ENCODE measurements around the gene PEX26. TPM values are rescaled to one million over a fixed set of nuclear protein-coding genes. Genes with fewer than 3 reads are reported as not detected.

Gene PEX26
- total and polyA plus RNA-seq, 2 donors (not counting 3 experiments of a cell fraction or from before 2014, with no cell fraction given), result 25.6 to 44.4 TPM

DNA sequence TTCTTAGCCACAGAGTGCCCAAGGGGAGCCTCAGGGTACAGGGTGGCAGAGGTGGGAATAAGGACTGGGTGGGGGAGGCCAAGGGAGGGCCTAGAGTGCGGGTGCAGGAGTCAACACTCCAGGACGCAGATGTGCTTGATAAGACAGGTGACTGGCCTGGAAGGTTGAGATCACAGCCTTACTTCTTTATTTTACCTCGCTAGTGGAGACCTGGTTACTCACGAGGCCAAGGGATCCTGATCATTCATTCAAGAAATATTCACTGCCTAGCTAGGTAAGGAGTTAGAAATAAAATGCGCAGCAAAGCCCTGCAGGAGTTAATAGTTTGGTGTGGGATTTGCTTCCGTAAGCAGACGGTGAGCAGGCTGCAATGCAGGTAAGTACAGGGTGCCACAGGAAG lies 13.2 kb upstream of the PEX26 start:
- intact Hi-C loops (cut with micrococcal nuclease), result no loop called here
- DNase-seq (ENCODE audit: low read depth, low spot score) (no peak), FAIRE-seq (no peak)
- Histone ChIP-seq H2AFZ (ENCODE audit: low read depth, low read length) (no peak overlapping the region), H3K27me3 (ENCODE audit: control insufficient read depth in 2 of 2, insufficient read depth in 2 of 2, low read length in 2 of 2) (peaks cover 17 to 24% of the 10 kb centered on the region in 2 experiments), H3K9ac (replicated peaks; ENCODE audit: extremely low read depth, insufficient read depth, low read length) (no peak overlapping the region), H3K4me2 (ENCODE audit: insufficient read depth, low read length) (no peak overlapping the region), H3K4me3 (replicated peaks in 1 of 3; ENCODE audit: insufficient read depth in 1 of 3, low read depth in 1 of 3, low read length in 3 of 3) (no peak overlapping the region), H3K9me1 (replicated peaks; ENCODE audit: control insufficient read depth, extremely low read depth, insufficient read depth, low read length) (no peaks in the 10 kb centered on the region), H3K9me3 (replicated peaks; ENCODE audit: control insufficient read depth, insufficient read depth, low read length) (no peaks in the 10 kb centered on the region), H3K27ac (ENCODE audit: insufficient read depth, low read depth, low read length) (no peak overlapping the region), H3K79me2 (ENCODE audit: control insufficient read depth, insufficient read depth, low read length) (no peaks in the 10 kb centered on the region), H3K36me3 (ENCODE audit: control insufficient read depth in 2 of 2, extremely low read depth in 1 of 2, insufficient read depth in 2 of 2, low read length in 2 of 2) (no peaks in the 10 kb centered on the region), H3K4me1 (ENCODE audit: control insufficient read depth, extremely low read depth, insufficient read depth, low read length) (no peaks in the 10 kb centered on the region), H4K20me1 (replicated peaks; ENCODE audit: control insufficient read depth, extremely low read depth, insufficient read depth, low read length) (no peaks in the 10 kb centered on the region)
- no TSS peak for BruUV-seq (replicated peaks)
- TF ChIP-seq GATA2 (IDR thresholded peaks at IDR 0.05; ENCODE audit: insufficient read depth, insufficient read length, low read depth, low read length) (no peak), MYC (IDR thresholded peaks at IDR 0.05; ENCODE audit: low read depth, low read length) (no peak), EZH2 (IDR thresholded peaks at IDR 0.05; ENCODE audit: borderline replicate concordance, low read depth, low read length, severe bottlenecking) (no peak), POLR2A (IDR thresholded peaks at IDR 0.05; ENCODE audit: low read depth, low read length) (no peak), FOS (IDR thresholded peaks at IDR 0.05; ENCODE audit: borderline replicate concordance, insufficient read depth, low read length) (no peak), JUN (IDR thresholded peaks at IDR 0.05; ENCODE audit: borderline replicate concordance, insufficient read depth, insufficient read length, low read depth) (no peak), POLR2AphosphoS5 (IDR thresholded peaks at IDR 0.05; ENCODE audit: insufficient read depth, low read depth, low read length) (no peak)
- TF ChIP-seq, protein P1, sequence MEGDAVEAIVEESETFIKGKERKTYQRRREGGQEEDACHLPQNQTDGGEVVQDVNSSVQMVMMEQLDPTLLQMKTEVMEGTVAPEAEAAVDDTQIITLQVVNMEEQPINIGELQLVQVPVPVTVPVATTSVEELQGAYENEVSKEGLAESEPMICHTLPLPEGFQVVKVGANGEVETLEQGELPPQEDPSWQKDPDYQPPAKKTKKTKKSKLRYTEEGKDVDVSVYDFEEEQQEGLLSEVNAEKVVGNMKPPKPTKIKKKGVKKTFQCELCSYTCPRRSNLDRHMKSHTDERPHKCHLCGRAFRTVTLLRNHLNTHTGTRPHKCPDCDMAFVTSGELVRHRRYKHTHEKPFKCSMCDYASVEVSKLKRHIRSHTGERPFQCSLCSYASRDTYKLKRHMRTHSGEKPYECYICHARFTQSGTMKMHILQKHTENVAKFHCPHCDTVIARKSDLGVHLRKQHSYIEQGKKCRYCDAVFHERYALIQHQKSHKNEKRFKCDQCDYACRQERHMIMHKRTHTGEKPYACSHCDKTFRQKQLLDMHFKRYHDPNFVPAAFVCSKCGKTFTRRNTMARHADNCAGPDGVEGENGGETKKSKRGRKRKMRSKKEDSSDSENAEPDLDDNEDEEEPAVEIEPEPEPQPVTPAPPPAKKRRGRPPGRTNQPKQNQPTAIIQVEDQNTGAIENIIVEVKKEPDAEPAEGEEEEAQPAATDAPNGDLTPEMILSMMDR (IDR thresholded peaks at IDR 0.05; ENCODE audit: extremely low read depth in 1 of 2, insufficient read depth in 1 of 2, low read depth in 1 of 2, low read length in 2 of 2), result no peak
- TF ChIP-seq, protein P2, sequence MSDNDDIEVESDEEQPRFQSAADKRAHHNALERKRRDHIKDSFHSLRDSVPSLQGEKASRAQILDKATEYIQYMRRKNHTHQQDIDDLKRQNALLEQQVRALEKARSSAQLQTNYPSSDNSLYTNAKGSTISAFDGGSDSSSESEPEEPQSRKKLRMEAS (IDR thresholded peaks at IDR 0.05; ENCODE audit: insufficient read depth, insufficient read length), result no peak
- dilution Hi-C loops (cut with MboI; ENCODE audit: extremely low pct_ligation_motif_present, low sequenced_read_pairs), result no loop called here
- CTCF ChIA-PET, result interaction anchor here (0.6 to 2.1 kb wide), 4 partner anchors 11 to 234 kb away, joined by 3 to 13 read pairs (median 6); no protein-coding TSS in a partner anchor
- POLR2A ChIA-PET, result no interaction called here

Measured in endothelial cell of umbilical vein (primary cell).